Loucy (cell line): ENCODE measurements around the gene MNT.
A peak's percentile ranks its signal among the peaks of the same experiment; 100 is the strongest.

Experiments used
- H2AFZ ChIP-seq: fragments of 200-600 bp; sonication (generic); 2 replicates; pipeline ENCODE4 v1.6.0; 2016; ENCODE audit warnings: antibody characterized with exemption, mild to moderate bottlenecking, low read length, moderate library complexity
- H3F3A ChIP-seq: fragments of 200-600 bp; 2 replicates; pipeline ENCODE4 v1.6.0; 2016; ENCODE audit warnings: antibody characterized with exemption, low read depth, mild to moderate bottlenecking
- H3K27me3 ChIP-seq: fragments of 200-600 bp; sonication (generic); 2 replicates; pipeline ENCODE4 v1.6.1; 2014; ENCODE audit warnings: low read length, mild to moderate bottlenecking; ENCODE audit not compliant: insufficient read depth, poor library complexity, severe bottlenecking
- H3K36me3 ChIP-seq: fragments of 200-600 bp; sonication (generic); 2 replicates; pipeline ENCODE4 v1.6.1; 2016; ENCODE audit warnings: low read length; ENCODE audit not compliant: insufficient read depth
- H3K4me1 ChIP-seq: fragments of 200-600 bp; sonication (generic); 2 replicates; pipeline ENCODE4 v1.5.1; 2014; ENCODE audit warnings: low read length, mild to moderate bottlenecking; ENCODE audit not compliant: insufficient read depth, poor library complexity, severe bottlenecking
- H3K4me2 ChIP-seq: fragments of 200-600 bp; sonication (generic); 2 replicates; pipeline ENCODE4 v1.6.0; 2014; ENCODE audit warnings: antibody characterized with exemption, low read length, low read depth, mild to moderate bottlenecking; ENCODE audit not compliant: poor library complexity, severe bottlenecking
- H3K4me3 ChIP-seq: fragments of 200-600 bp; sonication (generic); 2 replicates; pipeline ENCODE4 v1.5.1; 2014; ENCODE audit warnings: low read length, mild to moderate bottlenecking, mixed read lengths; ENCODE audit not compliant: poor library complexity, severe bottlenecking
- H3K79me2 ChIP-seq: fragments of 200-600 bp; sonication (generic); 2 replicates; pipeline ENCODE4 v1.6.1; 2014; ENCODE audit warnings: low read length; ENCODE audit not compliant: insufficient read depth
- H3K9ac ChIP-seq: fragments of 200-600 bp; sonication (generic); 2 replicates; pipeline ENCODE4 v1.6.0; 2014; ENCODE audit warnings: mild to moderate bottlenecking, low read depth, low read length, moderate library complexity; ENCODE audit not compliant: poor library complexity, severe bottlenecking
- H3K9me2 ChIP-seq: fragments of 200-600 bp; sonication (generic); replicated peaks from 2 replicates; pipeline ENCODE4 v1.6.1; 2016; ENCODE audit warnings: low read depth, low read length, mixed read lengths
- H3K9me3 ChIP-seq: fragments of 200-600 bp; sonication (generic); 2 replicates; pipeline ENCODE4 v1.6.1; 2014; ENCODE audit warnings: mild to moderate bottlenecking, antibody characterized with exemption, low read length, low read depth; ENCODE audit not compliant: insufficient read depth
- H4K20me1 ChIP-seq: fragments of 200-600 bp; sonication (generic); 2 replicates; pipeline ENCODE4 v1.6.0; 2014; ENCODE audit warnings: antibody characterized with exemption, low read length, mild to moderate bottlenecking; ENCODE audit not compliant: insufficient read depth, poor library complexity, severe bottlenecking
- CTCF ChIP-seq: fragments of 200-600 bp; sonication (generic); conservative IDR thresholded peaks from 2 replicates; pipeline ENCODE4 v1.5.1; 2014; ENCODE audit warnings: mild to moderate bottlenecking, antibody characterized with exemption, low read length
- EZH2phosphoT487 ChIP-seq: fragments of 200-600 bp; IDR thresholded peaks from 2 replicates; pipeline ENCODE4 v1.6.1; 2018; ENCODE audit warnings: antibody characterized with exemption, mild to moderate bottlenecking, moderate library complexity, borderline replicate concordance

MNT gene

DNA sequence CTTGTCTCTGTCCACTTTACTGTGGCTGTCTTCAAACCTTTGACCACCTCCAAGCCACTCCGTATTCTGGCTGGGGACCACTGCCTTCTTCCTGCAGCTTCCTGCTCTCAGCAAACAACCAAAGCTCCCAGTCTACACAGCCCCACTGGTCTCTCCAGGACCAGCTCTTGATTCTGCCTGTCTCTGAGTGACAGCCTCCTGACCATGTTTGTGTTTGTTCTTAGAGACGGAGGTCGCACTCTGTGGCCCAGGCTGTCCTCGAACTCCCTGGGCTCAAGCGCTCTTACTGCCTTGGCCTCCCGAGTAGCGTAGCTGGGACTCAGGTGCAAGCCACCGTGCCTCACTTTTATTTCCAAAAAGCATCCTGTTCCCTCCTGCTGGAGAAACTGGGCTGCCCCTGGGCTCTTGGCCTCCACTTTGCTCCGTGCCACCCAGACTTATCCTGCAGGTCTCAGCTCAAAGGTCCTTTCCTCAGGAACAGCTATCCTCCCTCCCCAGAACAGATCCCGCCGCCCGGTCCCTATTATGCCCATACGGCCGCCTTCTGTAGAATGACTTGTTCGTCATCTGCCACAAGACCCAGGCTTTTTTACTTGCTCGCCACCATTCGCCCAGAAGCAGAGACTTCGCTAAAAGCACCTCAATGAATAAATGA is 9.1 kb downstream of the MNT start:
- no peak for TF ChIP-seq EZH2phosphoT487
- TF ChIP-seq CTCF, result no peak
- no peaks in the 10 kb centered on the region for H3K27me3 ChIP-seq
- H3K36me3 ChIP-seq, result peaks cover 7% of the 10 kb centered on the region; the same call in 1 of the 2 replicates
- H4K20me1 ChIP-seq, result peaks cover 54% of the 10 kb centered on the region
- no peak overlapping the region for H2AFZ ChIP-seq
- no peaks in the 10 kb centered on the region for H3F3A ChIP-seq
- H3K9ac ChIP-seq, result peak overlapping the region; percentile 70
- H3K4me1 ChIP-seq, result peaks cover 30% of the 10 kb centered on the region
- H3K9me2 ChIP-seq, result no peaks in the 10 kb centered on the region
- H3K4me2 ChIP-seq, result peak overlapping the region; percentile 85
- H3K9me3 ChIP-seq, result no peaks in the 10 kb centered on the region
- peaks cover 47% of the 10 kb centered on the region for H3K79me2 ChIP-seq
- H3K4me3 ChIP-seq, result peak overlapping the region; percentile 88

DNA sequence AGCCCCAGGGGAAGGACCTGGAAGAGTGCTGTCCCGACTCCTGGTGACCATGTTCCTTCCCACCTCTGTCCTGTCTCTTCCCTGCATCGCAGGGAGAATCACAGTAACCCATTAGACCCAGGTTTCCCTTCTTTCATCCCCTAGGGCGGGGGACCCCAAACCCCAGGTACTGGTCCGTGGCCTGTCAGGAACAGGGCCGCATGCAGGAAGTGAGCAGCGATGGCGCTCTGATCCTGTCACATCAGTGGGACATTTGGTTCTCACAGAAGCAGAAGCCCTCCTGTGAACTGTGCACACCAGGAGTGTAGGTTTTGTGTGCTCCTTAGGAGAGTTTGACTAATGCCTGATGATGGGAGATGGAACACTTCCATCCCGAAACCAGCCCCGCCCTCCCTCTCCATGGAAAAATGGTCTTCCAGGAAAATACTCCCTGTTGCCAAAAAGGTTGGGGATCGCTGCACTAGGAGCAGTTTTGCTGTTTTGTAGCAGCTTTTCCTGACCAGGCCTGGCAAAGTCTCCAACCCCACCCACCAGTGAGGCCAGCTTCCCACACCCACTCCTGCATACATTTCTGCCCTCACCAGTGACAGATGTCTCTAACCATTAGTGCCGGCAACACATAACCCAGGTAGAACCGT is 10.5 kb downstream of the MNT start:
- H2AFZ ChIP-seq, result no peak overlapping the region
- H3K9ac ChIP-seq, result no peak overlapping the region
- H4K20me1 ChIP-seq, result peaks cover 40% of the 10 kb centered on the region
- no peak overlapping the region for H3K4me2 ChIP-seq
- no peaks in the 10 kb centered on the region for H3K27me3 ChIP-seq
- peaks cover 19% of the 10 kb centered on the region for H3K4me1 ChIP-seq
- no peaks in the 10 kb centered on the region for H3F3A ChIP-seq
- no peaks in the 10 kb centered on the region for H3K9me2 ChIP-seq
- no peak overlapping the region for H3K4me3 ChIP-seq
- peaks cover 34% of the 10 kb centered on the region; the same call in 1 of the 2 replicates for H3K79me2 ChIP-seq
- H3K36me3 ChIP-seq, result peaks cover 13% of the 10 kb centered on the region; the same call in 1 of the 2 replicates
- TF ChIP-seq CTCF (no peak), EZH2phosphoT487 (no peak)
- no peaks in the 10 kb centered on the region for H3K9me3 ChIP-seq

DNA sequence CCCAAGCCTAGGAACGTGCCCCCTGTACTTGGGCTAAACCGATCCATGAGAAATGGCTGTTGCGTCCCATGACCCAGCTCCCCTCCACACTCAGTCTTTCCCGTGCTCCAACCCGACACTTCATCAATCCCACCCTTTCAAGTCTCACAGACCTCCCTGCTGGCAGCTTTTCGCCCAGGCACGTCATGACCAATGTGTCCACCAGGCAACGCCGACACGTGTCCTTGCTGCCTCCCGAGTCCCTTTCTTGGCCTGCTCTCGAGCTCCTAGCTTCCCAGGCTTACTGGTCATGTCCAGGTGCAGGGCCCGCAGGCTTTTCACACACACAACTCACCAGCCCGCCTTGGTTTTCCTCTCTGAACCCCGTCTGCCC is 12.2 kb downstream of the MNT start:
- Histone ChIP-seq H3F3A (no peaks in the 10 kb centered on the region), H3K4me1 (peaks cover 15% of the 10 kb centered on the region), H3K36me3 (peaks cover 14% of the 10 kb centered on the region; the same call in 1 of the 2 replicates), H2AFZ (no peak overlapping the region), H3K27me3 (no peaks in the 10 kb centered on the region), H3K4me2 (no peak overlapping the region), H3K4me3 (no peak overlapping the region), H4K20me1 (peaks cover 26% of the 10 kb centered on the region), H3K9me3 (no peaks in the 10 kb centered on the region), H3K79me2 (peaks cover 20% of the 10 kb centered on the region; the same call in 1 of the 2 replicates), H3K9ac (no peak overlapping the region), H3K9me2 (no peaks in the 10 kb centered on the region)
- TF ChIP-seq CTCF (no peak), EZH2phosphoT487 (no peak)
